ENCODE data around the gene TSPEAR.

- TF ChIP-seq POLR2A (IDR thresholded peaks at IDR 0.05), result no peak
- TF ChIP-seq CTCF (IDR thresholded peaks at IDR 0.05 in 4 of 5, conservative IDR thresholded peaks at IDR 0.05 in 1 of 5), result no peak
Observed at GRCh38 chr21:44666401-44667320, 44.7 kb downstream of the TSPEAR start, which contains the start of gene KRTAP12-2.

Data from gastrocnemius medialis (tissue), 4 donors.